Suprapubic skin (tissue), 3 donors: ENCODE data around the gene B3GLCT.

Experiments
- CTCF ChIP-seq, 2 donors: fragments of 200-600 bp in 1 of 2; fragments of 450-650 bp in 1 of 2; sonication (generic) in 1 of 2; IDR thresholded peaks; one replicate each; pipeline ENCODE4 v1.5.1; 2016 to 2019; ENCODE audit warnings: antibody characterized with exemption in 2 of 2, mild to moderate bottlenecking in 1 of 2, moderate library complexity in 1 of 2
- POLR2AphosphoS5 ChIP-seq, 3 donors: sonication (generic); formaldehyde crosslinking; IDR thresholded peaks; one replicate each; pipeline ENCODE4 v1.6.1; 2017; ENCODE audit warnings: antibody characterized with exemption in 3 of 3

- TF ChIP-seq POLR2AphosphoS5 (IDR thresholded peaks at IDR 0.05) = no peak
- TF ChIP-seq CTCF (IDR thresholded peaks at IDR 0.05) = no peak
Observed at GRCh38 chr13:31160857-31161556, 38.8 kb upstream of the B3GLCT start.
